HTERT RPE-1 (cell line): ENCODE measurements around the gene IL15.
"Not testable (repeated sequence)": the region's sequence is repeated elsewhere in the genome, so short reads cannot be mapped to it uniquely, and the experiment has no call there.

Experiments
- in situ Hi-C: fragments of 300-500 bp; cut with MboI; formaldehyde crosslinking; loops from 4 replicates; pipeline ENCODE4 v1.14.3; 2020; ENCODE audit warnings: low sequenced_read_pairs

IL15 gene

DNA sequence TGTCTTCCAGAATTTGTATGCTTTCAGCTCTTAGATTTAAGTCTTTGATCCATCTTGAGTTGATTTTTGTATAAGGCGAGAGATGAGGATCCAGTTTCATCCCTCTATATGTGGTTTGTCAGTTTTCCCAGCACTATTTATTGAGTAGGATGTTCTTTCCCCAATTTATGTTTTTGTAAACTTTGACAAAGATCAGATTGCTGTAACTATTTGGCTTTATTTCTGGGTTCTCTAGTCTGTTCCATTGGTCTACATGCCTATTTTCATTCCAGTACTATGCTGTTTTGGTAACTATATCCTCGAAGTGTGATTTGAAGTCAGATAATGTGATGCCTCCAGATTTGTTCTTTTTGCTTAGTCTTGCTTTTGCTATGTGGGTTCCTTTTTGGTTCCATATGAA, 60.7 kb downstream of the IL15 start:
- in situ Hi-C loops: no loop called here

DNA sequence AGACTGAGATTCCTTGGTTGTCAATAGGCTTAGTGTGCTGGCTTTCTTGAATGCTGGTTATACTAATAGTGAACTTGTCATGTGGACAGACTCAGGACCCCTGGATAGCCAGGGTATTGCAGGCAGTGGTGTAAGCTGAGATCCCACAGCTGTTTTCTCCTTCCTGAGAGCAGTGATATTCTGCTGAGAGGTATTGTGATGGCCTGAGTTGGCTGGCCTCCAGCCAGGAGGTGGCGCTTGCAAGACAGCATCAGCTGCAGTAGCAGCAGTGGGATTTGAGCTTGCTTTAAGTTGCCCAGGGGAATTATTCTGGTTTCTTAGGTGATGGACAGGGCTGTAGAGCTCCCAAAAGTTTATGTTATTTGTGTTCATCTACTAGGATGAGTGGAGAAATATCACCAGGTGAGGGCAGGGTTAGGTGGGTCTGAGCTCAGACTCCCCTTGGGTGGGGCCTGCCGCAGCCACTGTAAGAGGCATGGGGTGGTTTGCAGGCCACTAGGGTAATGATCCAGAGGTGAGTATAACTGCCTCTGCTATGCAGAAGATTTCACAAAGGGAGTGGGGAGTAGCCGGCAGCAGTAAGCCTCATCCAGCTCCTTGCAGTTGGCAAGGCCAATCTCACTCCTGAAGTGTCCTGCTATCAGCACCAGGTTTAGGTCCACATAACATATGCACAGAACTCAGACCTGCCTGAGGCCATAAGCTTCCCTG, 66.2 kb downstream of the IL15 start:
- in situ Hi-C loops: no loop called here

DNA sequence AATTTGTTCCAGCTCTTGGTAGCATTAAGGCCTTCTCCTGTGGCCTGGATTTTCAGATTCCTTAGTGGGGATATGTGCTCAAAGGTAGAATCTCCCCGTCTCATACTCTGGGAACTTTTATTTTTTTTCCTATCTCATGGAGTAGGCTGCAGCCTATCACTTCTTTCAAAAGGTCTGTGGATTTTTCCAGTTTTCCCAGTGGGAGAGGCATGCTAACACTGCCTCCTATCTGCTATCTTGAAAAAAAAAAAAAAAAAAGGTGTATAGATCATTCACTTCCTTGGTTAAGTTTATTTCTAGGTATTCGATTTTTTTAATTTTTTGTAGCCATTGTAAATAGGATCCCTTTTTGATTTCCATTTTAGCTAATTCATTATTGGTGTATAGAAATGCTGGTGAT, 67.1 kb downstream of the IL15 start:
- in situ Hi-C loops: no loop called here

DNA sequence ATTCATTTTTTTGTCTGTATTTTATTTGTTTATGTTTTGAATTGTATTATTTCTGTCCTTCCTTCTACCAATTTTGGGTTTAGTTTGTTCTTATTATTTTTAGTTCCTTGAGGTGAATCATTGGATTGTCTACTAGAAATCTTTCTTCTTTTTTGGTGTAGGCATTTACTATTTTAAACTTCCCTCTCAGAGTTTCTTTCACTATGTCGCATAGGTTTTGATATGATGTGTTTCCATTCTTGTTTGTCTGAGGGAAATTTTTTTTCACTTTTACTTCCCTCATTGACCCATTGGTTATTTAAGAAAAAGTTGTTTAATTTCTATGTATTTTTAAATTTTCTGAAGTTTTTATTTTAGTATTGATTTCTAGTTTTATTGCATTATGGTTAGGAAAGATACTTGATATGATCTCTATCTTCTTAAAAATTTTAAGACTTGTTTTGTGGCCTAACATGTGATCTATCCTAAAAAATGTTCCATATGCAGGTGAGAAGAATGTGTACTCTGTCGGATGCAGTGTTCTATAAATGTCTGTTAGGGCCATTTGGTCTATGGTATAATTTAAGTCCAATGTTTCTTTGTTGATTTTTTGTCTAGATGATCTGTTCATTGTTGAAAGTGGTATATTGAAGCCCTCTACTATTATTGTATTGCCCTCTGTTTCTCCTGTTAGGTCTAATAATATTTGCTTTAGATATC, 68.8 kb downstream of the IL15 start:
- in situ Hi-C loops: no loop called here

DNA sequence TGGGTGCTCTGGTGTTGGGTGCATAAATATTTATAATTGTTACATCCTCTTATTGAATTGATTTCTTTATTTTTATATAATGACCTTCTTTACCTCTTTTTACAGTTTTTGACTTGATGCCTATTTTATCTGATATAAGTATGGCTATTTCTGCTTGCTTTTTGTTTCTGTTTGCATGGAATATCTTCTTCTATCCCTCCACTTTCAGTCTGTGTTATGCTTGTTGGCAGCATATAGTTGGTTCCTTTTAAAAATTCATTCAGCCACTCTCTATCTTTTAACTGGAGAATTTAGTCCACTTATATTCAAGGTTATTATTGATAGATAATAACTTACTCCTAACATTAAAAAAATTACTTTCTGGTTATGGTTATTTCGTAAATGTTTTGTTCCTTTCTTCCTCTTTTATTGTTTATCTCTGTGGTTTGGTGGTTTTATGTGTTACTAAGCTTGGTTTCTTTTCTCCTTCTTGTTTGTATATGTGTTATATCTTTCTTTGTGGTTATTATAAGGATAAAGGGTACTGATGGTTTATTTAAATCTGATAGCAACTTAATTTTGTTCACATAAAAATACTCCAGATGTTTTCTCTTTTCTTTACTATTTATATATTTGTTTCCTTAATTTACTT, 69.5 kb downstream of the IL15 start:
- in situ Hi-C loops: no loop called here

DNA sequence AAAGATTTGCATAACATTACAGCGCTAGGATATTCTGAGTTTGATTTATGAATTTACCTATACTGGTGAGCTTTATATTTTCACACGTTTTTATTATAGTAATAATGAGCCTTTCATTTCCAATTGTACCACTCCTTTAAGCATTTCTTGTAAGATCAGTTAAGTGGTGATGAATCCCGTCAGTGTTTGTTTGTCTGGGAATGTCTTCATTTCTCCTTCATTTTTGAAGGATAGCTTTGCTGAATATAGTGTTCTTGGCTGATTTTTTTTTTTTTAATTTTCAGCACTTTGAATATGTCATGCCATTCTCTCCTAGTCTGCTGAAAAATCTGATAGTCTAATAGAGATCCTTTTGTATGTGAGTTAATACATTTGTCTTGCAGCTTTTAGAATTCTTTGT, 70.1 kb downstream of the IL15 start:
- in situ Hi-C loops: no loop called here

DNA sequence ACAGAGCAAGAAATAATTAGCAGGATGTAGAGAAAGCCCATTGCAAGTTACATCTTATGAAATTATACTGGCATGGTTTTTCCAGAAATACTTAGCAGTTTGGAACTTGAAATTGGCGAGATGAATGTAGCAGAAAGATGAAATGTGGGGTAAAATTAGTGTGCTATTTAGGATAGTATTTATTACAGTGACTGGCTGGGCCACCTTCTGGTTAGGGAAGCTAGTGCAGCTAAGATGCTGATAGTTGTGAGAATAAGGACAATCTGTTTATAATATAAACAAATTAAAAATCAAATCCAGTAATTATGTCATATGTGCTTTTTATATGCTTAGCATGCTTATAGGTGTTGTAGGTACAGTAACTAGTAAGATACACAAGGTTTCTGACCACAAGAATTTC, 74.8 kb downstream of the IL15 start:
- in situ Hi-C loops: no loop called here

DNA sequence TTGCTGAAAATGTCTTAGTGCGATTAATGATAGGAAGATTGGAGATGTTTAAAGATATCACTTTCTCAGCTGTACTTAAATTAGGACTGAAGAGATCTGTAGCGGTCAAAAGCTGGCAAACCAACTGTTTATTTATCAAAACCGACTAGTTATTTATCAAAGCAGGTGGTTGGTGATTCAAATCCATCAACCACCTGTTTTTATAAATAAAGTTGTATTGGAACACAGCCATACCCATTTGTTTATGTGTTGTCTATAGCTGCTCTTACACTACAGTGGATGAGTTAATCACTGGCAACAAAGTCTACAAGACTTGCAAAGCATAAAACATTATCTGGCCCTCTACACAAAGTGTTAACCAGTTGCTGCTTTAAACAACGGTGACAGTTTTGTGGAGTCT, 76.8 kb downstream of the IL15 start:
- in situ Hi-C loops: no loop called here

DNA sequence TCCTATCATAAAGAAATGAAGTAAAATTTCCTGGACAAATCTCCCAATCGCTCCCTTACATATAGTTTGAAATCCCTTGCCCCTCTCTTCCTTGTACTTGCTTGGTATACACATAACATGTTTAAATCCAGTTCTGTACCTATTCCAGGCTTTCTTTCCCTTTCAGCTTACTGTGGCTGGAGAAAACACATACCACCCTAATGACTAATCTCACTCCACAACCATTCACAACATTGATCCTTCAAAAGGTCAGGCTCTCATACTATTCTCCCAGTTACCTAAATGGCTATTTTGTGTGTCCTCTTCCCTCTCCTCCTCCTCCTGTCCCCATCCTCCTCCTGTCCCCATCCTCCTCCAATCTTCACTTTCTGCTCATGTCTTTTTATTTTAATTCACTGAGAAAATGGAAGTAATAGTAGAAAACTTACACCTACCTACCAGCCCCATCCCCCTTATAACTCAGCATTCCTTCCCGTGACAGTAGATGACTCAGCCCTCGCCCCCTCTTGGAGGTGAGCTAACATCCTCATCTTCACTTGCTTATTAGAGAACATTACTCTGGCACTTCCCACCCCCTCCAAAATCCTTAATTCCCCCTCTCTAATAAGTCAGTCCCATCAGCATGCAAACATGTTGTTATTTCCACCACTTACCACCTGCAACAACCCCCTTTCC, 77.5 kb downstream of the IL15 start:
- in situ Hi-C loops: no loop called here

DNA sequence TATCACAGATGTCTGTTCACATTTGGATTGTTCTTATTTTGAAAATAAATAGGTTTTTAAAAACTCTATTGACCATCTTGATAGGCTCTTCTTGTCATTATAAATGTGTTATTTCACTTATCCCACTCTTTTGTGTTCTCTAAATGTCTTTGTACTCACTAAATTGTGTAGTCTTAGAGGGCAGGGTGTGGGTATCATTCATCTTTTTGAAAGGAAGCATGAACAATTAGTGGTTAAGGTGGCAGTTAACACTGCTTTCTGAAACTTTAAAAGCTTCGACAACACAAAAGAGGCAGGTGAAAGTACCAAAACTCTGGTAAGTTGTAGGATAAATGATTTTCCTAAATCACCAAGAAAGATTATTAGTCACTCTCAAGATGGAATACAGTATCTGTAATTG, 83.2 kb downstream of the IL15 start:
- in situ Hi-C loops: no loop called here

DNA sequence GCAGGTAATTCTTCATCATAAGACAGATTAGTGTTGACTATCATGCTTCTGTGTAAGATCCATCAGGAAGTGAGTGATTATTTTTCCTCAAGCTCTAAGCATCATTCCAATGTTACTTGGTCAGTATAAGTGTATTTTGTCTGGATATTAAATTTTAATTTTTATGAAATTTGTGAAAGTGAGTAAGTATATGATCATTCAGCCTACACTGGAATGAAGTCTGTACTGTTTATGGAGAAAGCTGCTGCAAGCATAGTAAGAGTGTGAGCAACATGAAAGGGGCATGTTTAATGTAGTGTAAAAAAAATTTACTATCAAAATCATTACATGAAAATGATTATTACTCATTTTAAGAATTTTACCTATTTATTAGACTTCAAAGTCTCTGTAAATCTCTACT, 84.8 kb downstream of the IL15 start:
- in situ Hi-C loops: no loop called here

DNA sequence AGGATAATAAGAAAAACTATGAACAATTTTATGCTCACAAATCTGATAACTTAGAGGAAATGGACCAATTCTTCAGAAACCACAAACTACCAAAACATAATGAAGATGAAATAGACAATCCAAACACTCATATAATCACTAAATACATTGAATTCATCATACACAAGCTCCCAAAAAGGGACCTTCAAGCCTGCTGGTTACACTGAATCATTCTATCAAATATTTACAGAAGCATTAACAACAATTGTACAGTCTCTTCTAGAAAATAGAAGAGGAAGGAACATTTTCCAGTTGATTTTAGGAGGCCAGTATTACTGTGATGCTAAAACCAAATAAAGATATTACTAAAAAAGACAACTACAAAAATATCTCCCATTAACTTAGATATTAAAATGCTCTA, 88.3 kb downstream of the IL15 start:
- in situ Hi-C loops: no loop called here

DNA sequence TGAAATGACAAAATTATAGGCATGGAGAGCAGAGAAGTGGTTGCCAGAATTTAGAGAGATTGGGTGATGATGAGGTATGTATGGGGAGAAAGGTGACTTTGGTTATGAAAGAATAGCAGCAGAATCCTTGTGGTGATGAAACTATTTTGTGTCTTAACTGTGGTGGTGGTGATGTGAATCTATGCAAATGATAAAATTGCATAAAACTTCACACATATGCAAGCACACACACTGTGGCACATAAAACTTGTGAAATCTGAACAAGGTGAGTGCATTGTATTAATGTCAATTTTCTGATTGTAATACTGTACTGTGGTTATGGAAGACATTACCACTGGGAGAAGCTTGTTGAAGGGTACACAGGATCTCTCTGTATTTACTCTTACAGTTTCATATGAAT, 91.0 kb downstream of the IL15 start:
- in situ Hi-C loops: no loop called here

DNA sequence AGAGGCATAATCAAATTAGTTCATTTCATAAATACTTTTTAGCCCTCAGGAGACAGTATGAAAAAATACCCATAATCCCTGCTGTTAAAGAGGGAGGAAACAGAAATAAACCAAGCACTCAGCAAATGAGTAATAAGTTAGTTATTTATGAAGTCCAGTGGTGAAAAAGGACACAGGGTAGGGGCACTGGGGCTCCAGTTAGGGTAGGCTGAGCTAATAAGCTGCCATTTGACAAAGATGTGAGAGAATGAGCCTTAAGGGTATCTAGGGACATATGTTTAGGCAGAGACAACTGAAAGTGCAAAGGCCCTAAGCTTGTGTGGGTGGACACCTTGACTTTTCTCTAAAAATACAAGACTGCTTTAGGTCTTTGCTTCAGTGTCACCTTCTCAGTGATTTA, 94.4 kb downstream of the IL15 start:
- in situ Hi-C loops: no loop called here

DNA sequence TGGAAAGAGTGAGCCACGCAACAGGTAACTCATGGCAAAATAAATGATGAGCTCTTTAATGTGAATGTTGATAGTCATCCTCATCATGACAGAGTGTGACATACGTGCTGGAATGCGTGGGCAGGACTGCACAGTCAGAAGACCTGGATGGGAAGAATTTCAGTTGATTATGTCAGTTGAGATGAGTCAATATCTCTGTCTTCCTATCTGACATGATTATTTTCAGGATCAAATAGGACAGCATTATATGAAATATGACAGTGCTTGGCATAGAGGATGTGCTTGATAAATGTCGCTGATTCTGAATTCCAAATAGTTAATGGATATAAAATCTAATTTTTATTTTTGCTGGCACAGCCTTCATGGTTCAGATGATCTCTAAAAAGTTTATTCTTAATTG, 95.1 kb downstream of the IL15 start:
- in situ Hi-C loops: no loop called here

DNA sequence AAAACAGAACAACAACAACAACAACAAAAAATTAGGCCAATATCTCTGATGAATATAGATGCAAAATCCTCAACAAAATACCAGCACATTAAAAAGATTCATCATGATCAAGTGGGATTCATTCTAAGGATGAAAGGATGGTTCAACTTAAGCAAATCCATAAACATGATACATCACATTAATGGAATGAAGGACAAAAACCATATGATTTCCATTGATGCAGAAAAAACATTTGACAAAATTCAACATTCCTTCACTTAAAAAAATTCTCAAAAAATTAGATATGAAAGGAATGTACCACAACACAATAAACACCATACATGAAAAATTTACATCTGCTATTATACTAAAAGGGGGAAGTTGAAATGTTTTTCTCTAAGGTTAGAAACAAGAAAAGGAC, 103.3 kb downstream of the IL15 start:
- in situ Hi-C loops: no loop called here

DNA sequence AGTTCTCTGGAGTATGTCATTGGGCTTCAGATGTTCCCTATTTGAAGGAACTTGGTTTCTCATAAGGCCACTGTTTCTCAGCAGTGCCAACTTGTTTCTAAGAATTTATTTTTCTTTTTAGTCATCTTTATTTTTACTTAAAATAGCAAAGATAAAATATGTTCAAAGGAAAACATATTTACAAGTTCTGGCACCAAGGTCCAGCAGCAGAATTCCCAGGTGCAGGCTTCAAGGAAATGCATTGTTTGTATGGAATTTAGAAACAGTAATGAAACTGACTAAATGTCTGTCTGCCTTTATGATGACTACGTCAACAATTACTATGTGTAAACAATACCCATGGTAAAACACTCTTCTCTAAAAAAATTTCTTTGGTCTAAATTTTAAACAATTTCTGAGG, 109.6 kb downstream of the IL15 start:
- in situ Hi-C loops: no loop called here

DNA sequence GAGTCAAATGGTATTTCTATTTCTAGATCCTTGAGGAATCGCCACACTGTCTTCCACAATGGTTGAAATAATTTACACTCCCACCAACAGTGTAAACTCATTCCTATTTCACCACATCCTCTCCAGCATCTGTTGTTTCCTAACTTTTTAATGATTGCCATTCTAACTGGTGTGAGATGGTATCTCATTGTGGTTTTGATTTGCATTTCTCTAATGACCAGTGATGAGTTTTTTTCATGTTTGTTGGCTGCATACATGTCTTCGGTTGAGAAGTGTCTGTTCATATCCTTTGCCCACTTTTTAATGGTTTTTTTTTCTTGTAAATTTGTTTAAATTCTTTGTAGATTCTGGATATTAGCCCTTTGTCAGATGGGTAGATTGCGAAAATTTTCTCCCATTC, 115.4 kb downstream of the IL15 start:
- in situ Hi-C loops: not testable (repeated sequence)

DNA sequence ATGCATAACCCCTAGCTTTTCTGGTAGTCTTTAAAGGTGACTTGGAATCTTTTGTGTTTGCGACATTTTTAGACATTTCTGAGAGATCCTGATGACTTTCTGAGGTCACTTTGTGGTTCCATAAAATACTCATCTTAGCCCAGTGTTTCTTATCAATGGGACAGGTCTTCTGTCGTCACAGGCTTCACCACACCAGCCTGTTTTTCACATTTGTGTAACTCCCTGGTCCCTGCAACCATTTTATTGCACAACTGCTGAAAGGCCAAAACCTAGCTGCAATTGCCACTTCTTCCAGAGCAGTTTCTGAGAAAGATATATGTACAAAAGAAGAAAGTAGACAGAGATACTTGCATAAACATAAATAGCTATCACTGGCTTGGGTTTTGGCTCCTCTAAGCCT, 120.9 kb downstream of the IL15 start:
- in situ Hi-C loops: no loop called here

DNA sequence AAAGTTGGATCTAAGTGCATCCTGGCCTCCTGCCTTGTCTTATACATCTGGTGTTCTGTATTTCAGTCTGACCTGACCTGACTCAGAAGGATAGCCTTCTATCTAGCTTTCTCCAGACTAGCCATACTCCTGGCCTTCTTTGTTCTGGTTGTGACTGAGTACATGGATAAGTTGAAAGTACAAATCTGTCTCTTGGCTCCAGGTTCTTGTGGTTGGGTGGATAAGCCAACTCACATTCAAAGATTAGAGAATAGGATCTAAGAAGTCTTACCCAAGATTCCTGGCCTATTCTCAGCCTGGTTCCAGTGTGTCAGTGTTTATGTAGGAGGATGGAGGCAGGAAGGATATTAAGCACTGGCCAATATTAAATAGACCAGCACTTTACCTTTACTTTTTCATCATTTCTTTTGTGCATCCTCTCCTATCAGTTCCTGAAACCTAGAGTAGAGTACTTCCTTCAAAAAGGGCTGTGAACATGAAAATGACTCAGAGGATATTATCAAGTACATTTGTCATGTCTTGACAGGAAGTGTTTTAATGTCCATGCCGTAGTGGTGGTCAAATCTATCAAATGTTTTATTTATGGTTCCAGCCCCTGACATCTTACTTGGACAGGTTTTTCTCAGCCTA, 123.5 kb downstream of the IL15 start:
- in situ Hi-C loops: no loop called here

DNA sequence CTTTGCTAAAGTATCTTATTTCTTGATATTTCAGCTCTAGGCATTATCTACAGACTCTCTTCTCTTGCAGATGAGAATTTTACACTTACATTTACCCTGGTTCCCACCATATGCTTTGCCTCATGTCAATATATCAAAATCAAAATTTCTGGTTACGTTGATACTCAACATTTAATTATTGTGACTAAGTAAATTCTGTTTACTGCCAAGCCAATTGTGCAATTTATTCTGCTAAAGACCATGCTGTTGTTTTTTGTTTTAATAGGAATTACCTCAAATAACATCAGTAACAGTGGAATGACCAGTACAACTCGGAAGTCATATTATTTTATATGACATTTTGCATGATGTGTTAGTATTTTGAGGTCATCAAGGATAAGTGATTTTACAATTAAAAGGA, 125.5 kb downstream of the IL15 start:
- in situ Hi-C loops: no loop called here
